ENCODE data around the gene SLC2A4RG.

Gene SLC2A4RG

GRCh38 chr20:63737945-63738686 lies 1.5 kb upstream of the SLC2A4RG start:
- no peak overlapping the region for H3K23ac ChIP-seq (ENCODE audit: low read length)
- no peak overlapping the region for H2BK5ac ChIP-seq (ENCODE audit: low read length)
- H3K27ac ChIP-seq (ENCODE audit: low read depth, low read length), result no peak overlapping the region
- peak overlapping the region; percentile 67 for H3K56ac ChIP-seq (ENCODE audit: low read length)
- H3K18ac ChIP-seq (ENCODE audit: low read length), result no peak overlapping the region
- H3K4me3 ChIP-seq (ENCODE audit: low read length), result no peak overlapping the region
- no peaks in the 10 kb centered on the region for H3K4me1 ChIP-seq (ENCODE audit: control insufficient read depth, low read depth, low read length)
- no peaks in the 10 kb centered on the region for H3K27me3 ChIP-seq (ENCODE audit: insufficient read depth, low read length, poor library complexity)
- H2AK5ac ChIP-seq (ENCODE audit: low read length), result no peak overlapping the region
- H3K4ac ChIP-seq (ENCODE audit: low read depth, low read length), result no peak overlapping the region
- no peak overlapping the region for H4K8ac ChIP-seq (ENCODE audit: low read depth, low read length)
- no peaks in the 10 kb centered on the region for H3K79me2 ChIP-seq (ENCODE audit: control insufficient read depth, insufficient read depth, low read length)
- no peak for DNase-seq
- H3K36me3 ChIP-seq (ENCODE audit: control insufficient read depth, insufficient read depth, low read length), result peaks cover 3% of the 10 kb centered on the region
- H3K9ac ChIP-seq (ENCODE audit: low read length), result no peak overlapping the region
- no peak overlapping the region for H4K5ac ChIP-seq (ENCODE audit: low read length)
- no CpG with 5 or more reads among the region's 43 CpGs for WGBS (ENCODE audit: extremely low coverage, insufficient coverage, low lambda C conversion rate)
- H3K4me2 ChIP-seq (ENCODE audit: low read length), result no peak overlapping the region
- H3K79me1 ChIP-seq (ENCODE audit: low read length), result no peaks in the 10 kb centered on the region
- H2BK15ac ChIP-seq (replicated peaks; ENCODE audit: low read depth), result no peak overlapping the region
- H2BK120ac ChIP-seq (ENCODE audit: low read depth, low read length), result no peak overlapping the region

- no peaks in the 10 kb centered on the region for H3K79me1 ChIP-seq (ENCODE audit: low read length)
- no peak overlapping the region for H3K27ac ChIP-seq (ENCODE audit: low read depth, low read length)
- no peak overlapping the region for H3K4ac ChIP-seq (ENCODE audit: low read depth, low read length)
- no peak overlapping the region for H4K5ac ChIP-seq (ENCODE audit: low read length)
- H2AK5ac ChIP-seq (ENCODE audit: low read length), result no peak overlapping the region
- peak overlapping the region; percentile 61 for H3K4me2 ChIP-seq (ENCODE audit: low read length)
- no peak overlapping the region for H3K9ac ChIP-seq (ENCODE audit: low read length)
- no peak overlapping the region for H2BK120ac ChIP-seq (ENCODE audit: low read depth, low read length)
- H3K23ac ChIP-seq (ENCODE audit: low read length), result no peak overlapping the region
- no peak overlapping the region for H2BK5ac ChIP-seq (ENCODE audit: low read length)
- H3K27me3 ChIP-seq (ENCODE audit: insufficient read depth, low read length, poor library complexity), result no peaks in the 10 kb centered on the region
- no peaks in the 10 kb centered on the region for H3K79me2 ChIP-seq (ENCODE audit: control insufficient read depth, insufficient read depth, low read length)
- H3K4me3 ChIP-seq (ENCODE audit: low read length), result no peak overlapping the region
- H3K18ac ChIP-seq (ENCODE audit: low read length), result no peak overlapping the region
- no CpG with 5 or more reads among the region's 26 CpGs for WGBS (ENCODE audit: extremely low coverage, insufficient coverage, low lambda C conversion rate)
- H2BK15ac ChIP-seq (replicated peaks; ENCODE audit: low read depth), result no peak overlapping the region
- H4K8ac ChIP-seq (ENCODE audit: low read depth, low read length), result no peak overlapping the region
- no peaks in the 10 kb centered on the region for H3K4me1 ChIP-seq (ENCODE audit: control insufficient read depth, low read depth, low read length)
- DNase-seq, result peak; percentile 82
- peak overlapping the region; percentile 42 for H3K56ac ChIP-seq (ENCODE audit: low read length)
- H3K36me3 ChIP-seq (ENCODE audit: control insufficient read depth, insufficient read depth, low read length), result peaks cover 3% of the 10 kb centered on the region
Measured at GRCh38 chr20:63738687-63739129, 868 bp upstream of the SLC2A4RG start.

GRCh38 chr20:63740070-63740626 lies 572 bp downstream of the SLC2A4RG start:
- no CpG with 5 or more reads among the region's 80 CpGs for WGBS (ENCODE audit: extremely low coverage, insufficient coverage, low lambda C conversion rate)
- H3K18ac ChIP-seq (ENCODE audit: low read length), result peak overlapping the region; percentile 82
- no peak overlapping the region for H2BK5ac ChIP-seq (ENCODE audit: low read length)
- H2AK5ac ChIP-seq (ENCODE audit: low read length), result no peak overlapping the region
- no peak overlapping the region for H4K5ac ChIP-seq (ENCODE audit: low read length)
- H3K79me1 ChIP-seq (ENCODE audit: low read length), result no peaks in the 10 kb centered on the region
- H3K23ac ChIP-seq (ENCODE audit: low read length), result peak overlapping the region; percentile 45
- peak overlapping the region; percentile 91 for H3K9ac ChIP-seq (ENCODE audit: low read length)
- no peaks in the 10 kb centered on the region for H3K4me1 ChIP-seq (ENCODE audit: control insufficient read depth, low read depth, low read length)
- no peaks in the 10 kb centered on the region for H3K36me3 ChIP-seq (ENCODE audit: control insufficient read depth, insufficient read depth, low read length)
- H3K56ac ChIP-seq (ENCODE audit: low read length), result peak overlapping the region; percentile 91
- H3K4ac ChIP-seq (ENCODE audit: low read depth, low read length), result peak overlapping the region; percentile 90
- no peak overlapping the region for H4K8ac ChIP-seq (ENCODE audit: low read depth, low read length)
- peak; percentile 44 for DNase-seq
- H3K79me2 ChIP-seq (ENCODE audit: control insufficient read depth, insufficient read depth, low read length), result no peaks in the 10 kb centered on the region
- H2BK120ac ChIP-seq (ENCODE audit: low read depth, low read length), result no peak overlapping the region
- peak overlapping the region; percentile 90 for H3K27ac ChIP-seq (ENCODE audit: low read depth, low read length)
- H2BK15ac ChIP-seq (replicated peaks; ENCODE audit: low read depth), result no peak overlapping the region
- peak overlapping the region; percentile 79 for H3K4me3 ChIP-seq (ENCODE audit: low read length)
- no peaks in the 10 kb centered on the region for H3K27me3 ChIP-seq (ENCODE audit: insufficient read depth, low read length, poor library complexity)
- H3K4me2 ChIP-seq (ENCODE audit: low read length), result peak overlapping the region; percentile 78

- Histone ChIP-seq H3K4me1 (ENCODE audit: control insufficient read depth, low read depth, low read length) (no peaks in the 10 kb centered on the region), H3K27ac (ENCODE audit: low read depth, low read length) (peak overlapping the region; percentile 90), H3K79me2 (ENCODE audit: control insufficient read depth, insufficient read depth, low read length) (no peaks in the 10 kb centered on the region), H3K23ac (ENCODE audit: low read length) (peak overlapping the region; percentile 45), H3K9ac (ENCODE audit: low read length) (peak overlapping the region; percentile 91), H2BK120ac (ENCODE audit: low read depth, low read length) (no peak overlapping the region), H4K8ac (ENCODE audit: low read depth, low read length) (no peak overlapping the region), H2BK15ac (replicated peaks; ENCODE audit: low read depth) (no peak overlapping the region), H2AK5ac (ENCODE audit: low read length) (no peak overlapping the region), H3K27me3 (ENCODE audit: insufficient read depth, low read length, poor library complexity) (no peaks in the 10 kb centered on the region), H3K4me3 (ENCODE audit: low read length) (peak overlapping the region; percentile 79), H3K36me3 (ENCODE audit: control insufficient read depth, insufficient read depth, low read length) (no peaks in the 10 kb centered on the region), H3K4me2 (ENCODE audit: low read length) (peak overlapping the region; percentile 78), H2BK5ac (ENCODE audit: low read length) (no peak overlapping the region), H3K79me1 (ENCODE audit: low read length) (no peaks in the 10 kb centered on the region), H3K4ac (ENCODE audit: low read depth, low read length) (no peak overlapping the region), H3K56ac (ENCODE audit: low read length) (peak overlapping the region; percentile 91), H3K18ac (ENCODE audit: low read length) (peak overlapping the region; percentile 82), H4K5ac (ENCODE audit: low read length) (no peak overlapping the region)
- DNase-seq, result peak; percentile 88
- WGBS (ENCODE audit: extremely low coverage, insufficient coverage, low lambda C conversion rate), result no CpG with 5 or more reads among the region's 29 CpGs
Measured at GRCh38 chr20:63740627-63741353, 1.2 kb downstream of the SLC2A4RG start.

GRCh38 chr20:63741354-63741675 lies 1.7 kb downstream of the SLC2A4RG start:
- Histone ChIP-seq H3K79me1 (ENCODE audit: low read length) (no peaks in the 10 kb centered on the region), H3K27me3 (ENCODE audit: insufficient read depth, low read length, poor library complexity) (no peaks in the 10 kb centered on the region), H3K27ac (ENCODE audit: low read depth, low read length) (peak overlapping the region; percentile 90), H3K4me3 (ENCODE audit: low read length) (no peak overlapping the region), H2BK5ac (ENCODE audit: low read length) (no peak overlapping the region), H3K79me2 (ENCODE audit: control insufficient read depth, insufficient read depth, low read length) (no peaks in the 10 kb centered on the region), H3K36me3 (ENCODE audit: control insufficient read depth, insufficient read depth, low read length) (no peaks in the 10 kb centered on the region), H4K5ac (ENCODE audit: low read length) (no peak overlapping the region), H4K8ac (ENCODE audit: low read depth, low read length) (no peak overlapping the region), H3K18ac (ENCODE audit: low read length) (no peak overlapping the region), H3K23ac (ENCODE audit: low read length) (peak overlapping the region; percentile 24), H3K4me1 (ENCODE audit: control insufficient read depth, low read depth, low read length) (no peaks in the 10 kb centered on the region), H2BK120ac (ENCODE audit: low read depth, low read length) (no peak overlapping the region), H3K56ac (ENCODE audit: low read length) (peak overlapping the region; percentile 91), H3K4me2 (ENCODE audit: low read length) (peak overlapping the region; percentile 78), H2AK5ac (ENCODE audit: low read length) (no peak overlapping the region), H3K4ac (ENCODE audit: low read depth, low read length) (no peak overlapping the region), H3K9ac (ENCODE audit: low read length) (peak overlapping the region; percentile 91), H2BK15ac (replicated peaks; ENCODE audit: low read depth) (no peak overlapping the region)
- WGBS (ENCODE audit: extremely low coverage, insufficient coverage, low lambda C conversion rate), result no CpG with 5 or more reads among the region's 6 CpGs
- no peak for DNase-seq
